PC-9 (cell line): Measurements from ENCODE around the gene INO80E. TPM values are rescaled to one million over a fixed set of nuclear protein-coding genes. Genes with fewer than 3 reads are reported as not detected.

ENCODE experiments used
- BruUV-seq: library from RNA; stranded (reverse); fragments of 400-500 nt; replicated peaks from 2 replicates; lab custom pipeline; 2021; lab: Mats Ljungman, UMichigan
- CTCF ChIA-PET: fragments of 300-600 bp; sonication (Branson Sonifier 250); formaldehyde crosslinking; loops from one replicate; lab custom pipeline; 2022; ENCODE audit warnings: antibody characterized with exemption; lab: Charles Lee
- POLR2A ChIA-PET: fragments of 300-600 bp; sonication (Branson Sonifier 250); formaldehyde crosslinking; loops from one replicate; lab custom pipeline; 2022; ENCODE audit warnings: antibody characterized with exemption; ENCODE audit not compliant: unreplicated experiment; lab: Charles Lee
- DNase-seq, 2 experiments: peaks; one replicate each; pipeline versions ENCODE4 v3.0.0 to v3.0.0-alpha.2; 2015 to 2022; ENCODE audit warnings: mixed read lengths in 1 of 2
- H2AFZ ChIP-seq: fragments of 200-600 bp; sonication (generic); 2 replicates; pipeline ENCODE4 v1.8.1; 2017; ENCODE audit warnings: antibody characterized with exemption
- H3F3A ChIP-seq: fragments of 200-600 bp; sonication (generic); 2 replicates; pipeline ENCODE4 v1.8.1; 2017; ENCODE audit warnings: antibody characterized with exemption, mild to moderate bottlenecking, low read depth; ENCODE audit not compliant: insufficient read depth
- H3K27ac ChIP-seq: fragments of 200-600 bp; sonication (generic); 2 replicates; pipeline ENCODE4 v1.6.1; 2016; ENCODE audit warnings: mixed run types
- H3K27me3 ChIP-seq: fragments of 200-600 bp; sonication (generic); 2 replicates; pipeline ENCODE4 v1.6.1; 2016; ENCODE audit warnings: low read depth, mixed run types; ENCODE audit not compliant: insufficient read depth
- H3K36me3 ChIP-seq: fragments of 200-600 bp; sonication (generic); 2 replicates; pipeline ENCODE4 v1.6.1; 2016; ENCODE audit warnings: low read depth, mixed run types
- H3K4me1 ChIP-seq: fragments of 200-600 bp; sonication (generic); replicated peaks from 2 replicates; pipeline ENCODE4 v1.6.1; 2016; ENCODE audit warnings: mixed run types; ENCODE audit not compliant: insufficient read depth
- H3K4me2 ChIP-seq: fragments of 200-600 bp; sonication (generic); 2 replicates; pipeline ENCODE4 v1.6.1; 2017; ENCODE audit warnings: mixed run types
- H3K4me3 ChIP-seq: fragments of 200-600 bp; sonication (generic); 2 replicates; pipeline ENCODE4 v1.6.1; 2016; ENCODE audit warnings: mixed run types
- H3K79me2 ChIP-seq: fragments of 200-600 bp; sonication (generic); 2 replicates; pipeline ENCODE4 v1.6.1; 2017; ENCODE audit warnings: low read depth, mixed run types
- H3K9me2 ChIP-seq: fragments of 200-600 bp; sonication (generic); 2 replicates; pipeline ENCODE4 v1.8.1; 2017; ENCODE audit warnings: mild to moderate bottlenecking; ENCODE audit not compliant: insufficient read depth
- H3K9me3 ChIP-seq: fragments of 200-600 bp; sonication (generic); 2 replicates; pipeline ENCODE4 v1.8.1; 2016; ENCODE audit warnings: low read depth; ENCODE audit not compliant: insufficient read depth
- H4K20me1 ChIP-seq: fragments of 200-600 bp; sonication (generic); 2 replicates; pipeline ENCODE4 v1.8.1; 2017; ENCODE audit not compliant: insufficient read depth
- EZH2 ChIP-seq: fragments of 200-600 bp; sonication (generic); IDR thresholded peaks from 2 replicates; pipeline ENCODE4 v1.8.0; 2017; ENCODE audit warnings: antibody characterized with exemption, low read depth
- intact Hi-C: fragments of 100-400 bp; cut with micrococcal nuclease; formaldehyde crosslinking; loops from one replicate; pipeline ENCODE4 v1.10.0; 2022; ENCODE audit not compliant: unreplicated experiment
- total RNA-seq: library from RNA; stranded (reverse); gene quantifications from 2 replicates; pipeline ENCODE4 v1.2.3, GENCODE V29; 2021
- TF ChIP-seq, protein P1 (sequence below): fragments of 200-600 bp; sonication (generic); conservative IDR thresholded peaks from 2 replicates; pipeline ENCODE4 v1.6.1; 2017; ENCODE audit warnings: mixed run types, antibody characterized with exemption, mild to moderate bottlenecking, moderate library complexity

The INO80E gene
- total RNA-seq, 1 experiment from 2014 or later: 102 TPM

DNA sequence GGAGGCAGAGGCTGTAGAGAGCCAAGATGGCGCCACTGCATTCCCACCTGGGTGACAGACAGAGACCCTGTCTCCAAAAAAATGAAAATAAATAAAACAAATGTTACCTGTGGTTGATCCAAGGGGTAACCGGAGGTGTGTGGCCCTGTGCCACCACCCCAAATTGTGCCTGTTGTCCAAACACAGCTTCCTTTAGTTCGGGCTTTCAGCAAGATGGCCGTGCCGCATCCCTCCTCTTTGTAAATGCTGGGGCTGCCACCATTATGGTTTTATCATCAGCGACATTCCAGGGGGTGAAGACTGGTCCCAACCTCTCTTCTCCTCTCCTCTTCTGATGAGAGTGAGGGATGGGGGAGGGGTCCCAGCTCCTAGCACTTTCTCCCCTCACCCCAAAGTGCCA is 26.8 kb downstream of the INO80E start, which contains the start of gene C16orf92:
C16orf92 (plus strand) TSS at position 312 of the 400 bp plus-strand sequence. CDS start 143 bp downstream, outside the sequence.
- Histone ChIP-seq H3K27ac (no peak within 1 kb of the TSS), H3K9me3 (no peaks in the 10 kb centered on the region), H3K9me2 (no peaks in the 10 kb centered on the region), H3F3A (peaks cover 13% of the 10 kb centered on the region), H3K36me3 (no peaks in the 10 kb centered on the region), H3K4me2 (no peak within 1 kb of the TSS), H3K4me1 (no peaks in the 10 kb centered on the region; the same call in 1 of the 2 replicates), H4K20me1 (no peaks in the 10 kb centered on the region), H3K4me3 (no peak within 1 kb of the TSS), H2AFZ (no peak within 1 kb of the TSS), H3K27me3 (peaks cover 49% of the 10 kb centered on the region), H3K79me2 (no peaks in the 10 kb centered on the region)
- POLR2A ChIA-PET: no interaction called here
- CTCF ChIA-PET: interaction anchor here (1.8 kb wide), 1 partner anchor 9 kb away, joined by 10 read pairs; no protein-coding TSS in a partner anchor
- DNase-seq: no peak
- no TSS peak for BruUV-seq
- intact Hi-C loops: no loop called here
- TF ChIP-seq, protein P1, sequence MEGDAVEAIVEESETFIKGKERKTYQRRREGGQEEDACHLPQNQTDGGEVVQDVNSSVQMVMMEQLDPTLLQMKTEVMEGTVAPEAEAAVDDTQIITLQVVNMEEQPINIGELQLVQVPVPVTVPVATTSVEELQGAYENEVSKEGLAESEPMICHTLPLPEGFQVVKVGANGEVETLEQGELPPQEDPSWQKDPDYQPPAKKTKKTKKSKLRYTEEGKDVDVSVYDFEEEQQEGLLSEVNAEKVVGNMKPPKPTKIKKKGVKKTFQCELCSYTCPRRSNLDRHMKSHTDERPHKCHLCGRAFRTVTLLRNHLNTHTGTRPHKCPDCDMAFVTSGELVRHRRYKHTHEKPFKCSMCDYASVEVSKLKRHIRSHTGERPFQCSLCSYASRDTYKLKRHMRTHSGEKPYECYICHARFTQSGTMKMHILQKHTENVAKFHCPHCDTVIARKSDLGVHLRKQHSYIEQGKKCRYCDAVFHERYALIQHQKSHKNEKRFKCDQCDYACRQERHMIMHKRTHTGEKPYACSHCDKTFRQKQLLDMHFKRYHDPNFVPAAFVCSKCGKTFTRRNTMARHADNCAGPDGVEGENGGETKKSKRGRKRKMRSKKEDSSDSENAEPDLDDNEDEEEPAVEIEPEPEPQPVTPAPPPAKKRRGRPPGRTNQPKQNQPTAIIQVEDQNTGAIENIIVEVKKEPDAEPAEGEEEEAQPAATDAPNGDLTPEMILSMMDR: no peak
- TF ChIP-seq EZH2: no peak

- CTCF ChIA-PET: interaction anchor here (1.8 kb wide), 1 partner anchor 8 kb away, joined by 10 read pairs; no protein-coding TSS in a partner anchor
- Histone ChIP-seq H3K79me2 (no peaks in the 10 kb centered on the region), H3K9me3 (no peaks in the 10 kb centered on the region), H3K9me2 (no peaks in the 10 kb centered on the region), H3K27ac (no peak overlapping the region), H3K27me3 (peaks cover 54% of the 10 kb centered on the region), H2AFZ (no peak overlapping the region), H3K4me2 (no peak overlapping the region), H4K20me1 (no peaks in the 10 kb centered on the region), H3F3A (peaks cover 15% of the 10 kb centered on the region), H3K36me3 (no peaks in the 10 kb centered on the region), H3K4me3 (no peak overlapping the region), H3K4me1 (no peaks in the 10 kb centered on the region; the same call in 1 of the 2 replicates)
- no peak for TF ChIP-seq EZH2
- TF ChIP-seq, protein P1: no peak
- no TSS peak for BruUV-seq
- POLR2A ChIA-PET: no interaction called here
- intact Hi-C loops: no loop called here
- DNase-seq: no peak
These were observed 27.5 kb downstream of the INO80E start for GRCh38 chr16:30023586-30023985.

- no TSS peak for BruUV-seq
- Histone ChIP-seq H3K79me2 (no peaks in the 10 kb centered on the region), H3K27me3 (peaks cover 63% of the 10 kb centered on the region), H2AFZ (no peak overlapping the region), H3K4me3 (no peak overlapping the region), H3K9me2 (no peaks in the 10 kb centered on the region), H3K4me1 (no peaks in the 10 kb centered on the region; the same call in 1 of the 2 replicates), H4K20me1 (no peaks in the 10 kb centered on the region), H3K4me2 (no peak overlapping the region), H3K27ac (no peak overlapping the region), H3F3A (peaks cover 7% of the 10 kb centered on the region), H3K36me3 (no peaks in the 10 kb centered on the region), H3K9me3 (no peaks in the 10 kb centered on the region)
- no peak for DNase-seq
- intact Hi-C loops: no loop called here
- ChIA-PET CTCF (no interaction called here), POLR2A (no interaction called here)
- TF ChIP-seq, protein P1: no peak
- TF ChIP-seq EZH2: no peak
These were observed 28.4 kb downstream of the INO80E start for GRCh38 chr16:30024451-30024850.
